ENCODE results near the gene ZNF784.

- TF ChIP-seq CTCF (IDR thresholded peaks at IDR 0.05; ENCODE audit: low read length) (no peak), EZH2 (optimal IDR thresholded peaks at IDR 0.05; ENCODE audit: low read depth, low read length) (no peak), EZH2phosphoT487 (IDR thresholded peaks at IDR 0.05; ENCODE audit: low read length) (no peak)
These were observed 32.2 kb upstream of the ZNF784 start for GRCh38 chr19:55656552-55656951.
